Right lobe of liver (tissue), 6 donors: Measurements from ENCODE around the gene STK24. TPM values are rescaled to one million over a fixed set of nuclear protein-coding genes. Genes with fewer than 3 reads are reported as not detected.

Experiments used
- ATAC-seq, 4 donors: fragments of 200-7000 bp; cut with Tn5 transposase; one replicate each; pipeline ENCODE4 v1.9.1; 2020; ENCODE audit warnings: mild to moderate bottlenecking in 4 of 4, moderate library complexity in 4 of 4
- DNase-seq, 3 donors: peaks; one replicate each; pipeline ENCODE4 v3.0.0-alpha.2; 2020
- H3K27ac ChIP-seq, 3 donors: fragments of 200-600 bp; one replicate each; pipeline ENCODE4 v1.8.0; 2022
- H3K27me3 ChIP-seq, 2 donors: fragments of 200-600 bp; one replicate each; pipeline ENCODE4 v1.8.0; 2022
- H3K36me3 ChIP-seq, 4 donors: fragments of 200-600 bp; sonication (generic) in 1 of 4; one replicate each; pipeline versions ENCODE4 v1.5.1 to v1.8.0; 2017 to 2022; ENCODE audit warnings: control low read depth in 1 of 4
- H3K4me1 ChIP-seq, 4 donors: fragments of 200-600 bp; sonication (generic) in 1 of 4; one replicate each; pipeline versions ENCODE4 v1.5.1 to v1.8.0; 2017 to 2022; ENCODE audit warnings: control low read depth in 1 of 4
- H3K4me3 ChIP-seq, 3 donors: fragments of 200-600 bp; one replicate each; pipeline ENCODE4 v1.8.0; 2022
- H3K9me3 ChIP-seq, 4 donors: fragments of 200-600 bp; sonication (generic) in 1 of 4; one replicate each; pipeline versions ENCODE4 v1.5.1 to v1.8.0; 2017 to 2022; ENCODE audit warnings: control low read depth in 1 of 4
- CTCF ChIP-seq, 4 donors: fragments of 200-600 bp in 3 of 4; fragments of 450-650 bp in 1 of 4; IDR thresholded peaks; one replicate each; pipeline versions ENCODE4 v1.5.1 to v1.8.0; 2016 to 2022; ENCODE audit warnings: antibody characterized with exemption in 4 of 4, mild to moderate bottlenecking in 2 of 4
- POLR2A ChIP-seq: fragments of 450-650 bp; IDR thresholded peaks from one replicate; pipeline ENCODE4 v1.6.1; 2017; ENCODE audit warnings: antibody characterized with exemption, mild to moderate bottlenecking
- WGBS: methylation state at CpG from one replicate; pipeline ENCODE4 v1.1.6; 2018; ENCODE audit warnings: low coverage, low lambda C conversion rate; ENCODE audit not compliant: insufficient coverage; ENCODE audit errors: missing lambda C conversion rate; 5-methylcytosine and 5-hydroxymethylcytosine counted together
- intact Hi-C, 2 donors: fragments of 100-400 bp; cut with DNase I; formaldehyde crosslinking; loops; one replicate each; pipeline versions ENCODE4 v1.11.2 to v1.14.1; 2022
- total RNA-seq, 6 experiments: library from RNA; depleted of rRNA in 2 of 6; stranded (reverse); fragments of >200 nt in 2 of 6; fragmentation: NEBNext Ultra II Directional in 3 of 6; extraction: Animal tissue kit (Norgen Biotek cat#: 25700) in 3 of 6; gene quantifications; one replicate each; pipeline versions ENCODE4 v1.1.0 to v1.2.4, GENCODE V29; 2016 to 2023
- donor health status: DM: no; HTN: yes; CAD: no.
- donor health status: DM: no; HTN: no; CAD: no.
- donor health status: DM: no; HTN: no; CAD: no.
- donor health status: DM: no; HTN: yes; CAD: no.
- donor health status: DM: no; HTN: yes; CAD: no.

STK24 gene
- total RNA-seq, 6 experiments from 2014 or later = 14.8 to 40.8 (median 28.6) TPM

GRCh38 chr13:98458431-98458830 is 118.5 kb downstream of the STK24 start:
- Histone ChIP-seq H3K27ac (no peak overlapping the region), H3K9me3 (no peaks in the 10 kb centered on the region), H3K36me3 (peaks cover 0 to 52% (median 6%) of the 10 kb centered on the region in 4 donors), H3K4me1 (peaks cover 0 to 8% (median 3%) of the 10 kb centered on the region in 4 donors), H3K27me3 (no peaks in the 10 kb centered on the region), H3K4me3 (no peak overlapping the region)
- ATAC-seq (no peak), DNase-seq (no peak)
- WGBS = 57% methylated on average over 1 of the region's 16 CpGs
- TF ChIP-seq CTCF (IDR thresholded peaks at IDR 0.05) (no peak), POLR2A (no peak)
- intact Hi-C loops = no loop called here

DNA sequence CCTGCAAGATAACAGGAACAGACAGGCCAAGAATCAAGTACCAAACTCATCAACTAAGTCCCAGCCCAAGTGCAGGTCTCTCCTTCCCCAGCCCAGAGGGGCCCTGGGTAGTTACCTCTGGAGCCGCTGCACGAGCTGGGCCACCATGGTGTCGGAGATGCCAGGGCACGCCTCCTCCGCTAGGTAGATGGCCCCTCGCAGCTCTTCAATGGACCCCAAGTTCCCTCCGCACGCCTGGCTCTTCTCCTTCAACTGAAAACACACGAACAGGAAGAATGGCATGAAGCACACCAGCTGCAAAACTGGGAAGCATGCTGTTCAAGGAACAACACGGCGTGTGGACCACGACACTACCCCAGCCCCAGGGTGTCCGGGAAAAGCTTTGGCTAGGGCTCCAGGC is 119.9 kb downstream of the STK24 start:
- Histone ChIP-seq H3K27me3 (no peaks in the 10 kb centered on the region), H3K4me3 (no peak overlapping the region), H3K4me1 (peaks cover 0 to 8% (median 3%) of the 10 kb centered on the region in 4 donors), H3K27ac (no peak overlapping the region), H3K9me3 (no peaks in the 10 kb centered on the region), H3K36me3 (peaks cover 0 to 60% (median 5%) of the 10 kb centered on the region in 4 donors)
- no peak for ATAC-seq
- WGBS = 98% methylated on average over 10 of the region's 13 CpGs
- TF ChIP-seq POLR2A = no peak
- TF ChIP-seq CTCF (IDR thresholded peaks at IDR 0.05) = no peak
- intact Hi-C loops = no loop called here
- no peak for DNase-seq

- intact Hi-C loops = no loop called here
These were observed 120.5 kb downstream of the STK24 start for GRCh38 chr13:98456413-98456845.

GRCh38 chr13:98454389-98454881 is 122.5 kb downstream of the STK24 start:
- no peaks in the 10 kb centered on the region for H3K27me3 ChIP-seq
- no peak overlapping the region for H3K4me3 ChIP-seq
- DNase-seq (no peak), ATAC-seq (peak; percentile 74 to 86 (median 81))
- peaks cover 0 to 45% (median 2%) of the 10 kb centered on the region in 4 donors for H3K36me3 ChIP-seq
- no peak for TF ChIP-seq CTCF (IDR thresholded peaks at IDR 0.05)
- no peak for TF ChIP-seq POLR2A
- WGBS = 9% methylated on average over 7 of the region's 7 CpGs
- intact Hi-C loops = no loop called here
- peak overlapping the region in 2 of 3 donors; percentile 30 to 61 for H3K27ac ChIP-seq
- no peaks in the 10 kb centered on the region for H3K9me3 ChIP-seq
- H3K4me1 ChIP-seq = peaks cover 0 to 8% (median 3%) of the 10 kb centered on the region in 4 donors

More at GRCh38 chr13:98456413-98456845, 120.5 kb downstream of the STK24 start:
- peaks cover 0 to 8% (median 3%) of the 10 kb centered on the region in 4 donors for H3K4me1 ChIP-seq
- ATAC-seq (no peak), DNase-seq (no peak)
- peaks cover 0 to 62% (median 5%) of the 10 kb centered on the region in 4 donors for H3K36me3 ChIP-seq
- H3K27ac ChIP-seq = no peak overlapping the region
- no peaks in the 10 kb centered on the region for H3K27me3 ChIP-seq
- no peak for TF ChIP-seq POLR2A
- no peak for TF ChIP-seq CTCF (IDR thresholded peaks at IDR 0.05)
- H3K4me3 ChIP-seq = no peak overlapping the region
- WGBS = 33% methylated on average over 2 of the region's 6 CpGs
- no peaks in the 10 kb centered on the region for H3K9me3 ChIP-seq
